B cell (primary cell): ENCODE results near the gene PELI2. TPM values are rescaled to one million over a fixed set of nuclear protein-coding genes. Genes with fewer than 3 reads are reported as not detected.

Experiments
- ATAC-seq: fragments of 200-7000 bp; cut with Tn5 transposase; one replicate; pipeline ENCODE4 v1.10.0; 2021; ENCODE audit warnings: low read depth, mild to moderate bottlenecking, moderate number of reproducible peaks, moderate library complexity
- CTCF ChIA-PET: fragments of 350-600 bp; sonication (Branson Sonifier 250); formaldehyde crosslinking; loops from one replicate; lab custom pipeline; 2021; ENCODE audit warnings: antibody characterized with exemption, inconsistent platforms; lab: Charles Lee
- POLR2A ChIA-PET: fragments of 350-600 bp; sonication (Branson Sonifier 250); formaldehyde crosslinking; loops from one replicate; lab custom pipeline; 2021; ENCODE audit warnings: antibody characterized with exemption; lab: Charles Lee
- DNase-seq: peaks from one replicate; pipeline ENCODE4 v3.0.0; 2013
- H2AFZ ChIP-seq: 2 replicates; pipeline ENCODE4 v1.6.1; 2012; ENCODE audit warnings: mild to moderate bottlenecking, low read depth, low read length; ENCODE audit not compliant: insufficient read depth, poor library complexity, severe bottlenecking
- H3K27ac ChIP-seq, 2 donors: 1 replicate in 1 of 2; 2 replicates in 1 of 2; pipeline ENCODE4 v1.5.1; 2012 to 2013; ENCODE audit warnings: low read length in 2 of 2, mild to moderate bottlenecking in 2 of 2, moderate library complexity in 1 of 2
- H3K27me3 ChIP-seq, 4 experiments: fragments of 200-600 bp in 1 of 4; sonication (generic) in 1 of 4; replicated peaks in 1 of 4; 1 replicate in 2 of 4; 2 replicates in 2 of 4; pipeline versions ENCODE4 v1.6.1 to v1.7.0; 2013 to 2016; ENCODE audit warnings: low read length in 3 of 4, mild to moderate bottlenecking in 2 of 4, mixed read lengths in 1 of 4, moderate library complexity in 1 of 4; ENCODE audit not compliant: insufficient read depth in 4 of 4, control insufficient read depth in 3 of 4; ENCODE audit errors: control extremely low read depth in 1 of 4
- H3K36me3 ChIP-seq, 2 experiments: replicated peaks in 1 of 2; 1 replicate in 1 of 2; 2 replicates in 1 of 2; pipeline versions ENCODE4 v1.6.1 to v1.7.1; 2013; ENCODE audit warnings: low read length in 1 of 2; ENCODE audit not compliant: insufficient read depth in 2 of 2, control insufficient read depth in 1 of 2; ENCODE audit errors: control extremely low read depth in 1 of 2, extremely low read depth in 1 of 2
- H3K4me1 ChIP-seq, 2 donors: fragments of 200-600 bp in 1 of 2; sonication (generic) in 1 of 2; 1 replicate in 1 of 2; 2 replicates in 1 of 2; pipeline versions ENCODE4 v1.5.1 to v1.6.1; 2013 to 2017; ENCODE audit warnings: low read length in 2 of 2; ENCODE audit not compliant: control insufficient read depth in 2 of 2, insufficient read depth in 2 of 2
- H3K4me2 ChIP-seq: replicated peaks from 2 replicates; pipeline ENCODE3; 2012; ENCODE audit warnings: mild to moderate bottlenecking, low read depth, low read length; ENCODE audit not compliant: poor library complexity, severe bottlenecking
- H3K4me3 ChIP-seq, 5 experiments: fragments of 200-600 bp in 1 of 5; sonication (generic) in 1 of 5; 1 replicate in 3 of 5; 2 replicates in 2 of 5; pipeline versions ENCODE4 v1.5.1 to v1.7.0; 2011 to 2016; ENCODE audit warnings: low read length in 4 of 5, mild to moderate bottlenecking in 4 of 5, low read depth in 2 of 5, control low read depth in 1 of 5, moderate library complexity in 1 of 5; ENCODE audit not compliant: insufficient read depth in 1 of 5; ENCODE audit errors: control extremely low read depth in 1 of 5, extremely low read depth in 1 of 5
- H3K79me2 ChIP-seq: fragments of 200-600 bp; sonication (generic); one replicate; pipeline ENCODE4 v1.6.0; 2016; ENCODE audit warnings: low read length; ENCODE audit not compliant: control insufficient read depth, insufficient read depth
- H3K9ac ChIP-seq: fragments of 200-600 bp; sonication (generic); 2 replicates; pipeline ENCODE4 v1.6.1; 2017; ENCODE audit warnings: mild to moderate bottlenecking, low read length, moderate library complexity
- H3K9me3 ChIP-seq, 3 donors: one replicate each; pipeline versions ENCODE4 v1.6.1 to v1.7.1; 2013; ENCODE audit warnings: low read length in 2 of 3; ENCODE audit not compliant: control insufficient read depth in 2 of 3, insufficient read depth in 1 of 3; ENCODE audit errors: control extremely low read depth in 1 of 3
- H4K20me1 ChIP-seq: 2 replicates; pipeline ENCODE4 v1.6.0; 2012; ENCODE audit warnings: mild to moderate bottlenecking, low read length; ENCODE audit not compliant: insufficient read depth, control insufficient read depth, poor library complexity, severe bottlenecking
- H3K27ac Mint-ChIP-seq: one replicate; pipeline ENCODE4 v1.8.0; 2021; ENCODE audit warnings: mixed read lengths
- H3K27me3 Mint-ChIP-seq: one replicate; pipeline ENCODE4 v1.8.0; 2021; ENCODE audit warnings: mixed read lengths
- H3K4me1 Mint-ChIP-seq: one replicate; pipeline ENCODE4 v1.8.0; 2021; ENCODE audit warnings: mixed read lengths
- H3K4me3 Mint-ChIP-seq: one replicate; pipeline ENCODE4 v1.8.0; 2021; ENCODE audit warnings: mixed read lengths
- H3K9me3 Mint-ChIP-seq: one replicate; pipeline ENCODE4 v1.8.0; 2022; ENCODE audit warnings: mixed read lengths; ENCODE audit not compliant: insufficient read depth
- EZH2 ChIP-seq: IDR thresholded peaks from 2 replicates; pipeline ENCODE4 v1.6.1; 2012; ENCODE audit warnings: borderline replicate concordance, low read depth, mild to moderate bottlenecking, moderate library complexity, low read length; ENCODE audit not compliant: insufficient read depth, poor library complexity, severe bottlenecking
- WGBS: methylation state at CpG from one replicate; pipeline ENCODE4 v1.1.5; 2013; ENCODE audit warnings: missing lambda C conversion rate; ENCODE audit not compliant: insufficient coverage; 5-methylcytosine and 5-hydroxymethylcytosine counted together
- intact Hi-C: fragments of 100-400 bp; cut with micrococcal nuclease; formaldehyde crosslinking; loops from one replicate; pipeline ENCODE4 v1.10.0; 2022
- polyA plus RNA-seq: library from polyadenylated mRNA; depleted of rRNA; stranded (reverse); fragments of >200 nt; gene quantifications from 2 replicates; pipeline ENCODE4 v1.2.3, GENCODE V29; 2012
- total RNA-seq, 2 donors: library from RNA; stranded (reverse); fragments of 120-200 nt in 1 of 2; gene quantifications; 1 replicate in 1 of 2; 2 replicates in 1 of 2; pipeline versions ENCODE4 v1.2.3 to v1.2.4, GENCODE V29; 2013 to 2022
- TF ChIP-seq, protein P1 (sequence below): fragments of 200-600 bp; IDR thresholded peaks from one replicate; pipeline ENCODE4 v1.8.0; 2022; ENCODE audit warnings: antibody characterized with exemption, mild to moderate bottlenecking

Gene PELI2
- total and polyA plus RNA-seq, 2 donors (not counting 1 experiment from before 2014, with no cell fraction given): 5.7 to 13.4 TPM

DNA sequence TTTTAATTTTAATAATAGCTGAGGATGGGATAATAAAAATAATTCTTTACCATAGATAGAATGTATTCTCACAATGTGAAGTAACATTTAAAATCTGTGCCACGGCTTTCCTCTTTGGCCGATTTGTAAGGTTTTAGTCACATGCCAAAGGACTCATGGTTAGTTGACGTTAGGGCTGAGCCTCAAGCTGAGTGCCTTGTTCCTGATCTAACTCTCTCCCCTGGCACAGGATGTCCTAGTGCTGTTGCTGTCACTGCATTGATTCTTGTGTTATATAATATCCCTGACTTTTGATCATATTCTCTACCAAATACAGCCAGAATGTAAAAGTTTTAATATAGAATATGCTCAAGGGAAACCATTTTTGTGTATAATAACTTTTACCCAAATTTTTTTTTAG, 144.3 kb downstream of the PELI2 start:
- Histone ChIP-seq H3K4me2 (no peak overlapping the region), H3K9ac (no peak overlapping the region), H4K20me1 (no peaks in the 10 kb centered on the region), H3K27ac (no peak overlapping the region), H3K4me3 (no peak overlapping the region), H3K4me1 (no peaks in the 10 kb centered on the region), H3K27me3 (no peaks in the 10 kb centered on the region), H3K79me2 (no peaks in the 10 kb centered on the region), H2AFZ (no peak overlapping the region), H3K9me3 (peaks cover 0 to 10% (median 2%) of the 10 kb centered on the region in 3 donors), H3K36me3 (no peaks in the 10 kb centered on the region)
- ChIA-PET CTCF (no interaction called here), POLR2A (no interaction called here)
- TF ChIP-seq, protein P1, sequence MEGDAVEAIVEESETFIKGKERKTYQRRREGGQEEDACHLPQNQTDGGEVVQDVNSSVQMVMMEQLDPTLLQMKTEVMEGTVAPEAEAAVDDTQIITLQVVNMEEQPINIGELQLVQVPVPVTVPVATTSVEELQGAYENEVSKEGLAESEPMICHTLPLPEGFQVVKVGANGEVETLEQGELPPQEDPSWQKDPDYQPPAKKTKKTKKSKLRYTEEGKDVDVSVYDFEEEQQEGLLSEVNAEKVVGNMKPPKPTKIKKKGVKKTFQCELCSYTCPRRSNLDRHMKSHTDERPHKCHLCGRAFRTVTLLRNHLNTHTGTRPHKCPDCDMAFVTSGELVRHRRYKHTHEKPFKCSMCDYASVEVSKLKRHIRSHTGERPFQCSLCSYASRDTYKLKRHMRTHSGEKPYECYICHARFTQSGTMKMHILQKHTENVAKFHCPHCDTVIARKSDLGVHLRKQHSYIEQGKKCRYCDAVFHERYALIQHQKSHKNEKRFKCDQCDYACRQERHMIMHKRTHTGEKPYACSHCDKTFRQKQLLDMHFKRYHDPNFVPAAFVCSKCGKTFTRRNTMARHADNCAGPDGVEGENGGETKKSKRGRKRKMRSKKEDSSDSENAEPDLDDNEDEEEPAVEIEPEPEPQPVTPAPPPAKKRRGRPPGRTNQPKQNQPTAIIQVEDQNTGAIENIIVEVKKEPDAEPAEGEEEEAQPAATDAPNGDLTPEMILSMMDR: no peak
- no peak for TF ChIP-seq EZH2
- 100% methylated on average over 3 of the region's 3 CpGs for WGBS
- Mint-ChIP-seq H3K4me3 (no peak overlapping the region), H3K27ac (no peak overlapping the region), H3K27me3 (no peaks in the 10 kb centered on the region), H3K4me1 (no peaks in the 10 kb centered on the region), H3K9me3 (peaks cover 4% of the 10 kb centered on the region)
- DNase-seq (no peak), ATAC-seq (no peak)
- intact Hi-C loops: no loop called here

- H3K27me3 ChIP-seq: no peaks in the 10 kb centered on the region
- no peak overlapping the region for H3K27ac Mint-ChIP-seq
- ChIA-PET CTCF (no interaction called here), POLR2A (no interaction called here)
- H3K9me3 ChIP-seq: no peaks in the 10 kb centered on the region
- no peaks in the 10 kb centered on the region for H3K36me3 ChIP-seq
- H3K27ac ChIP-seq: no peak overlapping the region
- no peaks in the 10 kb centered on the region for H3K27me3 Mint-ChIP-seq
- intact Hi-C loops: no loop called here
- H4K20me1 ChIP-seq: no peaks in the 10 kb centered on the region
- H2AFZ ChIP-seq: no peak overlapping the region
- TF ChIP-seq EZH2: no peak
- TF ChIP-seq, protein P1: no peak
- H3K9me3 Mint-ChIP-seq: no peaks in the 10 kb centered on the region
- no peak overlapping the region for H3K9ac ChIP-seq
- no peak overlapping the region for H3K4me3 Mint-ChIP-seq
- no peak overlapping the region for H3K4me2 ChIP-seq
- no CpG with 5 or more reads among the region's 2 CpGs for WGBS
- H3K4me1 ChIP-seq: no peaks in the 10 kb centered on the region
- DNase-seq (no peak), ATAC-seq (no peak)
- no peaks in the 10 kb centered on the region for H3K4me1 Mint-ChIP-seq
- H3K4me3 ChIP-seq: no peak overlapping the region
- H3K79me2 ChIP-seq: no peaks in the 10 kb centered on the region
Observed at GRCh38 chr14:56268039-56268438, 149.8 kb downstream of the PELI2 start.
